ENCODE results near the gene SFSWAP. TPM values are rescaled to one million over a fixed set of nuclear protein-coding genes. Genes with fewer than 3 reads are reported as not detected.
"Not testable (repeated sequence)": the region's sequence is repeated elsewhere in the genome, so short reads cannot be mapped to it uniquely, and the experiment has no call there.

The SFSWAP gene
- total RNA-seq: 10 to 100 TPM; 62.4 to 68.4 TPM
- polyA plus RNA-seq (ENCODE audit: insufficient read depth, low read depth, low replicate concordance): 37.7 TPM
- long read RNA-seq, donor 1, partial matches to known transcripts: 33 of 35 reads
- long read RNA-seq, donor 1, other reads (novel, unspliced or antisense): 0 of 35 reads
- long read RNA-seq, donor 2, full-length matches to known transcripts: 4 of 4 reads
- long read RNA-seq, donor 2, partial matches to known transcripts: 0 of 4 reads
- long read RNA-seq, donor 2, other reads (novel, unspliced or antisense): 0 of 4 reads

DNA sequence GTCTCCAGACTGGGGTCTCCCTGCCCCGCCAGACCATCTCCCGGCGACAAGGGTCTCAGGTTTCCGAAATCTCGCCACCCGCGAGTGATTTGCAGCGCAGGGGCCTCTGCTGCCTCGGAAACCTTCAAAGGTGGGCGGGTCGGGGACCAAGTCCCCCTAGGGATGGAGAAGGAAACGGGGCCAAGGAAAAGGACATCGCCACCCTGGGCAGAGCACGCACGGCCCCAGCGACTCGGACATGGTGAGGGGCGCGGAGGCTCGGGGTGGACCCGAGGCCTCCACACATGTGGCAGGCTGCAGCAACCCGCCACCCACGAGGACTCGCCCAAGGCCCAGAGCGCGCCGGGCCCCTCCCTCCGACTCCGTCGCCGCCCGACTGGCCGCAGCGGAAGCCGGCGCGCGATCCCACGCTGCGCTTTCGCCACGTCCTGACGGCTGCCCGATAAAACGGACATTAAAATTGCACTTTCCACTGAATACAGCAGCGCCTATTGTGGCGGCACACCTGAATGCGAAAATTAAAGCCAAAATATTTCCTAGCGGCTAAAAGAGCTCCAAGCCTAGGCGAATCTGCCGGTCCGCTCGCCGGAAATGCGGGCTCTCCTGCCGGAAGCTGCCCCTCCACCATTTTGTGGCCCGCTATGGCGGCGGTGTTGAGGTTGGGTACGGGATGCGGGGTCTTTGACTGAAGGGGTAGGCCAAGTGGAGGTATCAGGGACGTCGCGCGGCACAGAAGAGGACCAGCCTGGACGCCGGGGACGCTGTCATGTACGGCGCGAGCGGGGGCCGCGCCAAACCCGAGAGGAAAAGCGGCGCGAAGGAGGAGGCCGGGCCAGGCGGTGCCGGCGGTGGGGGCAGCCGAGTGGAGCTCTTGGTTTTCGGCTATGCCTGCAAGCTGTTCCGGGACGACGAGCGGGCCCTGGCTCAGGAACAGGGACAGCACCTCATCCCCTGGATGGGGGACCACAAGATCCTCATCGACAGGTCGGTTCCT is at the start of gene SFSWAP:
Gene SFSWAP (plus strand): TSS at position 627 of the 994 bp plus-strand sequence. CDS start 140 bp downstream, at position 767.
- Histone ChIP-seq H3K9me3 (no peaks in the 10 kb centered on the region), H3K36me3 (ENCODE audit: low read depth, missing control alignments) (no peaks in the 10 kb centered on the region), H3K4me3 (peak within 1 kb of the TSS; percentile 91 to 92), H3K4me1 (peaks cover 10% of the 10 kb centered on the region), H3K27me3 (no peaks in the 10 kb centered on the region), H3K27ac (peak within 1 kb of the TSS; percentile 89 to 95)
- peak; percentile 81 for DNase-seq
- intact Hi-C loops (cut with DNase I; ENCODE audit: low total_unique reads): no loop called here
- TF ChIP-seq POLR2A (IDR thresholded peaks at IDR 0.05): no peak
- TF ChIP-seq, protein P1, sequence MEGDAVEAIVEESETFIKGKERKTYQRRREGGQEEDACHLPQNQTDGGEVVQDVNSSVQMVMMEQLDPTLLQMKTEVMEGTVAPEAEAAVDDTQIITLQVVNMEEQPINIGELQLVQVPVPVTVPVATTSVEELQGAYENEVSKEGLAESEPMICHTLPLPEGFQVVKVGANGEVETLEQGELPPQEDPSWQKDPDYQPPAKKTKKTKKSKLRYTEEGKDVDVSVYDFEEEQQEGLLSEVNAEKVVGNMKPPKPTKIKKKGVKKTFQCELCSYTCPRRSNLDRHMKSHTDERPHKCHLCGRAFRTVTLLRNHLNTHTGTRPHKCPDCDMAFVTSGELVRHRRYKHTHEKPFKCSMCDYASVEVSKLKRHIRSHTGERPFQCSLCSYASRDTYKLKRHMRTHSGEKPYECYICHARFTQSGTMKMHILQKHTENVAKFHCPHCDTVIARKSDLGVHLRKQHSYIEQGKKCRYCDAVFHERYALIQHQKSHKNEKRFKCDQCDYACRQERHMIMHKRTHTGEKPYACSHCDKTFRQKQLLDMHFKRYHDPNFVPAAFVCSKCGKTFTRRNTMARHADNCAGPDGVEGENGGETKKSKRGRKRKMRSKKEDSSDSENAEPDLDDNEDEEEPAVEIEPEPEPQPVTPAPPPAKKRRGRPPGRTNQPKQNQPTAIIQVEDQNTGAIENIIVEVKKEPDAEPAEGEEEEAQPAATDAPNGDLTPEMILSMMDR (IDR thresholded peaks at IDR 0.05): peak in 1 of 3 experiments; percentile 29
- WGBS, 2 donors: 1% methylated on average over 39 to 89 of the region's 90 CpGs

DNA sequence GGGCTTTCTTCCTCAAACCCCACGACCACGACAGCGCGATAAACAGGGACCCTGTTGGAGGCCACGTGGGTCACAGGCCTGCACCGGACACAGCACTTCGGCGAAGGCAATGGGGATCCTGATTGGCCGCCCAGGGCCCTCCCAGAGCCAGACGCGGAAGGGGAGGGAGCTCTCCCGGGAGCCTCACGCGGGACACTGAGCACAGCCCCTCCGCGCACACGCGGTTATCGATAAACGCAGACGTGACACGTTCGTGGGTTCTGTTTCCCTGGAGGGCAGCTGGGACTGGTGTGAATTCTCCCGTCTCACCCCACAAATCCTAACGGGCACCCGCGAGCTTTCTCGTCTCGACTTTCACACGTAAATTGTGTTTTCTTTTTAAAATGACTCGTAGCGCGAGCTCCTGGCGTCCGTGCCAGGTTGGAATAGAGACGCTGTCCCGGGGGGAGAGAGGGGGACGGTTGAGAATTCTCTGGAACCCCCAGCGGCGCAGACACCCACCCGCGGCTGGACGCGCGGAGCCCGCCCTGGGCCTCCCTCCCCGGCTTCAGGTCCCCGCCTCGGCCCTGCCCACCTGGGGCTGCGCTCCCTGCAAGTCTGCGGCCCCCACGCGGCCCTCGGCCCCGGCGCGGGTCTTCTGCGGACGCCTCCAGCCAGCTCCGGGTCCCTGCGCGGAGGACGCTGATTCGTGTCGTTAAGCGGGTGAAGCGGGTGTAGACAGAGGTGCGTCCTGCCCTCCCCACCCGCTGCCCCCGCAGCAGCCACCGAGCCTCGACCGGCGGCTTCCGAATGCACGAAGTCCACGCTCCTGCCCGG is 49.5 kb upstream of the SFSWAP start:
- H3K27me3 ChIP-seq; H3K27ac ChIP-seq; H3K9me3 ChIP-seq; H3K36me3 ChIP-seq (ENCODE audit: low read depth, missing control alignments); DNase-seq; intact Hi-C loops (cut with DNase I; ENCODE audit: low total_unique reads); H3K4me1 ChIP-seq; H3K4me3 ChIP-seq: not testable (repeated sequence)
- WGBS, 2 donors: 4% methylated on average over 5 of the region's 78 CpGs; no CpG with 5 or more reads in 1 of the 2 donors

DNA sequence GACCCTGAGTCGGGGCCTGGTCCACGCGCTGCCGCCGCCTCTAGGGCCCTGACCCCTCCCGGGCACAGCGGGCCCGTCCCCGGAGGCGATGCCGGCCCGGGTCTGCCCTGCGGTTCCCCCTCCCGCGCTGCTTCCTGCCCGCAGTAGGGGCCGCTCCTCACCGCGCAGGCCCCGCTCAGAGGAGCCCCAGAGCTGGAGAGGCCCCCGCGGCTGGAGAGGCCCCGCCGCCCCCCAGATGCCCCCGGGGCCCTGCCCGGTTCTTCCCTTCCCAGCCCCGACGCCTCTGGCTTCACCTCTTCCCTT is 49.0 kb upstream of the SFSWAP start:
- H3K27ac ChIP-seq; H3K36me3 ChIP-seq (ENCODE audit: low read depth, missing control alignments); H3K4me1 ChIP-seq; DNase-seq; intact Hi-C loops (cut with DNase I; ENCODE audit: low total_unique reads); H3K27me3 ChIP-seq; H3K9me3 ChIP-seq; H3K4me3 ChIP-seq: not testable (repeated sequence)
- WGBS, 2 donors: no CpG with 5 or more reads among the region's 28 CpGs

DNA sequence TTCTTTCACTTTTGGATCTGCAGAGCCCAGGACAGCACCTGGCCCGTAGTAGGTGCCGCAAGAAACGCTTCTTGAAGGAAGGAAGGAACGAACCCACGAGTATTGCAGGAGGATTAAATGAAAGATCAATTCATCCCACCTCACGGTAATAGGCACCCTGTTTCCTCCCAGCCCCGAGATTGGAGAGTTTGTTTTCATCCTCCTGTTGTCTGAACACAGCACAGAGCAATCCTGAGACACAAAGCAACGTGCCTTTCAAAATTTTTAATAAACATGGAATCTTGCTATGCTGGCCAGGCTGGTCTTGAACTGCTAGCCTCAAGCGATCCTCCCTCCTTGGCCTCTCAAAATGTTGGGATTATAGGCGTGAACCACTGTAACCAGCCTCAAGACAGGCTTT is 48.5 kb upstream of the SFSWAP start:
- H3K4me3 ChIP-seq; H3K36me3 ChIP-seq (ENCODE audit: low read depth, missing control alignments); DNase-seq; H3K27ac ChIP-seq; intact Hi-C loops (cut with DNase I; ENCODE audit: low total_unique reads); H3K27me3 ChIP-seq; H3K4me1 ChIP-seq; H3K9me3 ChIP-seq: not testable (repeated sequence)
- 69 to 79% methylated on average over 10 of the region's 10 CpGs for WGBS, 2 donors

DNA sequence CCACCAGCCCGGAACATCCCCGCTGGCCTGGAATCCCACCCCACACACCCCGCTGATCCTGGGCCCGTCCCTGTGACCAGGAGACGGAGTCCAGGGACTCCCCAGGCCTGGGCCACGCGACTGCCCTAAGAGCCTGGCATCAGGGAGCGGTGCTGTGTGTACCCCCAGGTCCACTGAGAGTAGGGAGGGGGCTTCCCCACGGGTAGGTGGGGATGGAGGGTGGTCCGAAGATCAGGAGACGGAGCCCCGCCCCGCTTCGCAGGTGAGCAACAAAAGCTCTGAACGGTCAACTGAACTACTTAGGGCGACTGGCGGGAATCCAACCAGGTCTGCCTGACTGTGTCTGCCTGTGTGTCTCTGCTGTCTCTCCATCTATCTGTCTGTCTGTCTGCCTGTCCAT is 45.2 kb upstream of the SFSWAP start:
- DNase-seq; H3K9me3 ChIP-seq; intact Hi-C loops (cut with DNase I; ENCODE audit: low total_unique reads); H3K36me3 ChIP-seq (ENCODE audit: low read depth, missing control alignments); H3K27me3 ChIP-seq; H3K27ac ChIP-seq; H3K4me1 ChIP-seq; H3K4me3 ChIP-seq: not testable (repeated sequence)
- WGBS, 2 donors: 88 to 92% methylated on average over 11 to 15 of the region's 17 CpGs

DNA sequence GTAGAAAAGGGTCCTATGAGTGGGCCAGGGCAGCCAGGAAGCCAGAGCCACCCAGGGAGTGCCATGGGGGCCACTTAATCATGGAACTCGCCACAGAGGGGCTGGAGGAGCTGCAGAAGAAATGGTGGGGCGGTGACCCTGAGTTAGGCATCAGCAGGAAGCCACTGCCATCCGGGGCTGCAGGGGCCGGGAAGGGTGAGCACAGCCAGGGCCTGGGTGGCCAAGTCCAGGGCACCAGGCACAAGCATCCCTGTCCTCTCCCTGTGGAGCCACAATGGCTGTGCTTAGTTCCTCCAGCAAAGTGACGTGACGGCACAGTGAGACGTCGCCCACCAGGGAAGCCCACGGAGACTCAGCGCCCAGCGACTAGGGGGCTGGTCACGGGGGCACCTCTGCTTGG is 44.4 kb upstream of the SFSWAP start:
- H3K36me3 ChIP-seq (ENCODE audit: low read depth, missing control alignments); H3K9me3 ChIP-seq; intact Hi-C loops (cut with DNase I; ENCODE audit: low total_unique reads); H3K4me1 ChIP-seq; DNase-seq; H3K27ac ChIP-seq; H3K4me3 ChIP-seq; H3K27me3 ChIP-seq: not testable (repeated sequence)
- WGBS, 2 donors: 73 to 80% methylated on average over 8 to 12 of the region's 12 CpGs

DNA sequence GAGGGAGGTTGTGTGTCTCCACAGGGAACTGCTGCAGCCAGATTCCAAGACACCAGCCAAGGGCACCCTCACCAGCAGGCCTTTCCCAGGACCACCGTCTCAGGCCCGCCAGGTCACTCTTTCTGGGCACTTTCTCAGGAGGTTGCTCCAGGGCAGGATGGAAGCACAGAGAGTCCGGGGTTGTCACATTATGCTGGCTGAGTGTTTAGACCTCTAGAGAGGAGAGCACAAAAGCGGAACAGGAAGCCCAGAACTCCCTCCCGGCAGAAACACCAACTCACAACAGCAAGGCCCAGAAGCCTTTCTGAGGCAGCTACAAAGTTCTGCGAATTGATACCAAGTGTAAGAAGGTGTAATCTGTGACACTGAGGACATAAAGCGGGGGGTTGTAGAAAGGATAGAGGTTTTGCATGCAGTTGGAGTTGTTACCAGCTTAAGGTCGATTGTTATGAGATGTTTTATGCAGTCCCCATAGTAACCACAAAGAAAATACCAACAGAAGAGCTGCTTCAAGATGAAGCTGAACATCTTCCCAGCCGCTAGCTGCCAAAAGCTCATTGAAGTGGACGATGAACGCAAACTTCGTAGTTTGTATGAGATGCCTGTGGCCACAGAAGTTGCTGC is 43.8 kb upstream of the SFSWAP start:
- H3K27ac ChIP-seq; H3K9me3 ChIP-seq; H3K4me1 ChIP-seq; H3K4me3 ChIP-seq; H3K27me3 ChIP-seq; intact Hi-C loops (cut with DNase I; ENCODE audit: low total_unique reads); DNase-seq; H3K36me3 ChIP-seq (ENCODE audit: low read depth, missing control alignments): not testable (repeated sequence)
- 67 to 82% methylated on average over 6 to 12 of the region's 12 CpGs for WGBS, 2 donors

Data from testis (tissue), 5 donors.